Measurements from ENCODE around the gene HORMAD2. TPM values are rescaled to one million over a fixed set of nuclear protein-coding genes. Genes with fewer than 3 reads are reported as not detected.

Gene HORMAD2
- total RNA-seq, 4 donors from 2014 or later = not detected

- TF ChIP-seq, protein P1, sequence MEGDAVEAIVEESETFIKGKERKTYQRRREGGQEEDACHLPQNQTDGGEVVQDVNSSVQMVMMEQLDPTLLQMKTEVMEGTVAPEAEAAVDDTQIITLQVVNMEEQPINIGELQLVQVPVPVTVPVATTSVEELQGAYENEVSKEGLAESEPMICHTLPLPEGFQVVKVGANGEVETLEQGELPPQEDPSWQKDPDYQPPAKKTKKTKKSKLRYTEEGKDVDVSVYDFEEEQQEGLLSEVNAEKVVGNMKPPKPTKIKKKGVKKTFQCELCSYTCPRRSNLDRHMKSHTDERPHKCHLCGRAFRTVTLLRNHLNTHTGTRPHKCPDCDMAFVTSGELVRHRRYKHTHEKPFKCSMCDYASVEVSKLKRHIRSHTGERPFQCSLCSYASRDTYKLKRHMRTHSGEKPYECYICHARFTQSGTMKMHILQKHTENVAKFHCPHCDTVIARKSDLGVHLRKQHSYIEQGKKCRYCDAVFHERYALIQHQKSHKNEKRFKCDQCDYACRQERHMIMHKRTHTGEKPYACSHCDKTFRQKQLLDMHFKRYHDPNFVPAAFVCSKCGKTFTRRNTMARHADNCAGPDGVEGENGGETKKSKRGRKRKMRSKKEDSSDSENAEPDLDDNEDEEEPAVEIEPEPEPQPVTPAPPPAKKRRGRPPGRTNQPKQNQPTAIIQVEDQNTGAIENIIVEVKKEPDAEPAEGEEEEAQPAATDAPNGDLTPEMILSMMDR (IDR thresholded peaks at IDR 0.05; ENCODE audit: low read depth) = no peak
Measured at GRCh38 chr22:30181459-30182349, 101.4 kb downstream of the HORMAD2 start.

DNA sequence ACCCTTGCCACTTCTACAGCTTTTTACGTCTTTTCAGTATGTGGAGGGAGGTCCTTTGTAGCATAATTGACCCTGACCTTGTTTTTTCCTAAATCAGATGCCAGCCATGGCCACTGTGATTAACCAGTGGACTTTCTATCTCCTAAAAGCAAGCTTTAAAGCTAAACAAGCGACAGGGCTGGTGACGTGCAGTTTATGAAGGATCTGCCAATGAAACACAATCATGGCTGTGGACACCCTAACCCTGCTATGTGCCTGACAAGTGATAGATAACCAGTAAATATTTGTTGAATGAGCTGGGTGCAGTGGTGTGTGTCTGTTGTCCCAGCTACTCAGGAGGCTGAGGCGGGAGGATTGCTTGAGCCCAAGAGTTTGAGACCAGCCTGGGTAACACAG is 102.1 kb downstream of the HORMAD2 start:
- TF ChIP-seq, protein P1 (IDR thresholded peaks at IDR 0.05; ENCODE audit: low read depth) = no peak

- TF ChIP-seq, protein P1 (IDR thresholded peaks at IDR 0.05; ENCODE audit: low read depth) = no peak
Measured at GRCh38 chr22:30182815-30183214, 102.6 kb downstream of the HORMAD2 start.

GRCh38 chr22:30183271-30183670 is 103.0 kb downstream of the HORMAD2 start:
- TF ChIP-seq, protein P1 (IDR thresholded peaks at IDR 0.05; ENCODE audit: low read depth) = no peak

DNA sequence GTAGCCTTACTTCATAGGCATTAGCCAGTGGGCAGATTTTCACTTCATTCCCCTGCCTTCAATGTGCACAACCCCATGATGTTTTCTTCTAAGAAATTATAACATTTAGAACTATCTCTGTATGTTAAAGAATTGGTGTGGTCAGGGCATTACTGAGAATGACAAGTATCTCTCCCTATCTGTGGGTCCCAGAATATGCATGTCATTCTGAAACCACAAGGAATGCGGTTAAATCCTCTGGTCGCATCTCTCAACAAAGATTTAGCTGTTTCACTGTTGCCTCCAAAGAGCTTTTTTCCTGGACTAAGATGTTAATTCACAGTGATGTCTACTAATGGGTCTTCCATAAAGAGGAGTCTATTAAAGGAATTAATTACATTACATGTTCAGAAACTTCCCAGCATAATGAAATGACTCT is 103.6 kb downstream of the HORMAD2 start:
- TF ChIP-seq, protein P1 (IDR thresholded peaks at IDR 0.05; ENCODE audit: low read depth) = no peak

GRCh38 chr22:30185129-30185528 is 104.9 kb downstream of the HORMAD2 start:
- TF ChIP-seq, protein P1 (IDR thresholded peaks at IDR 0.05; ENCODE audit: low read depth) = no peak

- TF ChIP-seq, protein P1 (IDR thresholded peaks at IDR 0.05; ENCODE audit: low read depth) = no peak
Measured at GRCh38 chr22:30185549-30185948, 105.3 kb downstream of the HORMAD2 start.

Measured in subcutaneous adipose tissue (tissue), 4 donors.